OCI-LY7 (cell line): Measurements from ENCODE around the gene PLEKHS1. TPM values are rescaled to one million over a fixed set of nuclear protein-coding genes. Genes with fewer than 3 reads are reported as not detected.

Experiments used
- BruUV-seq: library from RNA; stranded (reverse); fragments of 400-500 nt; replicated peaks from 2 replicates; lab custom pipeline; 2021; lab: Mats Ljungman, UMichigan
- CTCF ChIA-PET: fragments of 300-600 bp; sonication (Branson Sonifier 250); formaldehyde crosslinking; loops from one replicate; lab custom pipeline; 2022; ENCODE audit warnings: antibody characterized with exemption; ENCODE audit not compliant: unreplicated experiment; lab: Charles Lee
- POLR2A ChIA-PET: fragments of 300-600 bp; sonication (Branson Sonifier 250); formaldehyde crosslinking; loops from one replicate; lab custom pipeline; 2022; ENCODE audit warnings: antibody characterized with exemption; lab: Charles Lee
- DNase-seq: peaks from one replicate; pipeline ENCODE4 v3.0.0-alpha.2; 2015; ENCODE audit warnings: low spot score
- H2AFZ ChIP-seq: fragments of 200-600 bp; sonication (generic), shearing (Covaris generic); 2 replicates; pipeline ENCODE4 v1.6.1; 2014; ENCODE audit warnings: mild to moderate bottlenecking, antibody characterized with exemption, low read length, moderate library complexity
- H3K27ac ChIP-seq: fragments of 200-600 bp; sonication (generic); 2 replicates; pipeline ENCODE4 v1.5.1; 2014; ENCODE audit warnings: mixed run types, low read depth, mild to moderate bottlenecking, moderate library complexity, low read length, inconsistent platforms; ENCODE audit not compliant: poor library complexity, severe bottlenecking
- H3K36me3 ChIP-seq: fragments of 200-600 bp; sonication (generic); 2 replicates; pipeline ENCODE4 v1.6.1; 2014; ENCODE audit warnings: mild to moderate bottlenecking, antibody characterized with exemption, low read length, moderate library complexity, mixed read lengths; ENCODE audit not compliant: insufficient read depth
- H3K4me1 ChIP-seq: fragments of 200-600 bp; sonication (generic); 2 replicates; pipeline ENCODE4 v1.5.1; 2014; ENCODE audit warnings: mild to moderate bottlenecking, low read length; ENCODE audit not compliant: insufficient read depth, poor library complexity, severe bottlenecking
- H3K4me2 ChIP-seq: fragments of 200-600 bp; sonication (generic); 2 replicates; pipeline ENCODE4 v1.6.1; 2014; ENCODE audit warnings: mild to moderate bottlenecking, low read length
- H3K4me3 ChIP-seq: fragments of 200-600 bp; sonication (generic); 2 replicates; pipeline ENCODE4 v1.5.1; 2014; ENCODE audit warnings: mild to moderate bottlenecking, low read depth, low read length; ENCODE audit not compliant: poor library complexity, severe bottlenecking
- H3K79me2 ChIP-seq: fragments of 200-600 bp; sonication (generic); 2 replicates; pipeline ENCODE4 v1.6.1; 2016; ENCODE audit warnings: low read depth, mild to moderate bottlenecking, low read length, moderate library complexity, mixed read lengths; ENCODE audit not compliant: insufficient read depth
- H3K9me2 ChIP-seq: fragments of 200-600 bp; sonication (generic); 2 replicates; pipeline ENCODE4 v1.6.1; 2016; ENCODE audit warnings: mild to moderate bottlenecking, low read length, mixed read lengths; ENCODE audit not compliant: insufficient read depth
- H3K9me3 ChIP-seq: fragments of 200-600 bp; sonication (generic); 2 replicates; pipeline ENCODE4 v1.6.1; 2014; ENCODE audit warnings: mild to moderate bottlenecking, mixed run types, low read length, mixed read lengths
- H4K20me1 ChIP-seq: fragments of 200-600 bp; sonication (generic); 2 replicates; pipeline ENCODE4 v1.6.1; 2014; ENCODE audit warnings: mild to moderate bottlenecking, antibody characterized with exemption, low read length, moderate library complexity, mixed read lengths; ENCODE audit not compliant: insufficient read depth
- EZH2phosphoT487 ChIP-seq: fragments of 200-600 bp; sonication (generic); IDR thresholded peaks from 2 replicates; pipeline ENCODE4 v1.6.1; 2018; ENCODE audit warnings: low read depth, borderline replicate concordance, mild to moderate bottlenecking, mixed run types, antibody characterized with exemption, low read length, moderate library complexity, mixed read lengths
- intact Hi-C: fragments of 100-400 bp; cut with micrococcal nuclease; formaldehyde crosslinking; loops from one replicate; pipeline ENCODE4 v1.10.0; 2022; ENCODE audit not compliant: unreplicated experiment
- total RNA-seq, 2 experiments: library from RNA; depleted of rRNA in 1 of 2; stranded (reverse); fragments of >200 nt in 1 of 2; shearing (Covaris generic) in 1 of 2; gene quantifications; 2 replicates each; pipeline ENCODE4 v1.2.3, GENCODE V29; 2014 to 2022
- TF ChIP-seq, protein P1 (sequence below): fragments of 200-600 bp; sonication (generic); conservative IDR thresholded peaks from 2 replicates; pipeline ENCODE4 v1.5.1; 2014; ENCODE audit warnings: mild to moderate bottlenecking, antibody characterized with exemption, low read length, moderate library complexity, mixed read lengths

PLEKHS1 gene
- total RNA-seq, 2 experiments from 2014 or later: not detected

DNA sequence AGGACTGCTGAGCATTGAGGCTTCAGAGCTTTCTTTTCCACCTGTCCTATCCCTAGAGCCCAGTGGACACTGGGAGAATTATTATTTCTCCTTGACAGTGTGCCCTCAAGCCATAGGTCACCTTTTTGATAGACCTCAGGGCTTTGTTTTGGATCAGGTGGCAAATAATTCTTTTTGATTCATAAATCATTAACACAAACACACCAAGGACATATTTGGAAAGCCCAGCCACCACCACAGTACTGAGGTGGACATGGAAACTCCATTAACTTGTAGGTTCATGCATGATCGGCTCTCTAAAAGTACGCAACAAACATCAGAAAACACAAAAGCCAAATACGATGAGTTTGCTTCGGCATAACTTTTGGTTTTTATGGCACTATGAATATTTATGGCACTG lies 17.8 kb upstream of the PLEKHS1 start:
- H3K4me3 ChIP-seq: no peak overlapping the region
- H3K4me2 ChIP-seq: no peak overlapping the region
- DNase-seq: no peak
- CTCF ChIA-PET: no interaction called here
- H3K79me2 ChIP-seq: no peaks in the 10 kb centered on the region
- no peaks in the 10 kb centered on the region for H3K4me1 ChIP-seq
- H2AFZ ChIP-seq: no peak overlapping the region
- no peaks in the 10 kb centered on the region for H3K9me3 ChIP-seq
- no peak overlapping the region for H3K27ac ChIP-seq
- intact Hi-C loops: no loop called here
- no peaks in the 10 kb centered on the region for H3K9me2 ChIP-seq
- POLR2A ChIA-PET: interaction anchor here (0.7 to 1.0 kb wide), 4 partner anchors 34 to 489 kb away, joined by 3 to 4 read pairs (median 3); no protein-coding TSS in a partner anchor
- peaks cover 19% of the 10 kb centered on the region for H3K36me3 ChIP-seq
- H4K20me1 ChIP-seq: no peaks in the 10 kb centered on the region
- no TSS peak for BruUV-seq
- no peak for TF ChIP-seq EZH2phosphoT487
- TF ChIP-seq, protein P1, sequence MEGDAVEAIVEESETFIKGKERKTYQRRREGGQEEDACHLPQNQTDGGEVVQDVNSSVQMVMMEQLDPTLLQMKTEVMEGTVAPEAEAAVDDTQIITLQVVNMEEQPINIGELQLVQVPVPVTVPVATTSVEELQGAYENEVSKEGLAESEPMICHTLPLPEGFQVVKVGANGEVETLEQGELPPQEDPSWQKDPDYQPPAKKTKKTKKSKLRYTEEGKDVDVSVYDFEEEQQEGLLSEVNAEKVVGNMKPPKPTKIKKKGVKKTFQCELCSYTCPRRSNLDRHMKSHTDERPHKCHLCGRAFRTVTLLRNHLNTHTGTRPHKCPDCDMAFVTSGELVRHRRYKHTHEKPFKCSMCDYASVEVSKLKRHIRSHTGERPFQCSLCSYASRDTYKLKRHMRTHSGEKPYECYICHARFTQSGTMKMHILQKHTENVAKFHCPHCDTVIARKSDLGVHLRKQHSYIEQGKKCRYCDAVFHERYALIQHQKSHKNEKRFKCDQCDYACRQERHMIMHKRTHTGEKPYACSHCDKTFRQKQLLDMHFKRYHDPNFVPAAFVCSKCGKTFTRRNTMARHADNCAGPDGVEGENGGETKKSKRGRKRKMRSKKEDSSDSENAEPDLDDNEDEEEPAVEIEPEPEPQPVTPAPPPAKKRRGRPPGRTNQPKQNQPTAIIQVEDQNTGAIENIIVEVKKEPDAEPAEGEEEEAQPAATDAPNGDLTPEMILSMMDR: no peak

DNA sequence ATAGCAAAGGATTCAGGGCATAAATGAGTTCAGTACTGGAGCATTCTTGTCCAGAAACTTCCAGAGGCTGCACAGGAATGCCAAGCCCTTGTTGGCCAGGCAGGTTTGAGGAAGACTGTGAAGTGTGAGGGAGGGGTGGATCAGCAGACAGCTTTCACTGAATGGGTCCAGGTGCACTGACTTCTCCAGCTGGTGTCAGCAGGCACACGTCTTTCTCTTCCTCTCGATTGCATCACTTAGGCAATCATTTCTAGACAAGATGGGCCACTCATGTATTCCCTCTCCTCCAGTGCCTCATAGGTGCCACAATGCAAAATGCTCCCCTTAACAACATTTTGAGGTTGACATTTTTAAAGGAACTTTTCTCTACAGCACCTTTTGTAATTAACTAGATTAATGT lies 15.6 kb upstream of the PLEKHS1 start:
- Histone ChIP-seq H3K4me2 (no peak overlapping the region), H3K36me3 (no peaks in the 10 kb centered on the region), H3K4me3 (no peak overlapping the region), H3K9me3 (no peaks in the 10 kb centered on the region), H3K4me1 (no peaks in the 10 kb centered on the region), H2AFZ (no peak overlapping the region), H3K27ac (no peak overlapping the region), H3K79me2 (no peaks in the 10 kb centered on the region), H3K9me2 (no peaks in the 10 kb centered on the region), H4K20me1 (no peaks in the 10 kb centered on the region)
- DNase-seq: peak; percentile 19
- ChIA-PET CTCF (interaction anchor here (0.6 kb wide), 1 partner anchor 125 kb away, joined by 3 read pairs; no protein-coding TSS in a partner anchor), POLR2A (no interaction called here)
- no TSS peak for BruUV-seq
- intact Hi-C loops: no loop called here
- TF ChIP-seq, protein P1: 0 out of 2 replicates have a peak, but pooled peaks have one; percentile 13
- no peak for TF ChIP-seq EZH2phosphoT487

DNA sequence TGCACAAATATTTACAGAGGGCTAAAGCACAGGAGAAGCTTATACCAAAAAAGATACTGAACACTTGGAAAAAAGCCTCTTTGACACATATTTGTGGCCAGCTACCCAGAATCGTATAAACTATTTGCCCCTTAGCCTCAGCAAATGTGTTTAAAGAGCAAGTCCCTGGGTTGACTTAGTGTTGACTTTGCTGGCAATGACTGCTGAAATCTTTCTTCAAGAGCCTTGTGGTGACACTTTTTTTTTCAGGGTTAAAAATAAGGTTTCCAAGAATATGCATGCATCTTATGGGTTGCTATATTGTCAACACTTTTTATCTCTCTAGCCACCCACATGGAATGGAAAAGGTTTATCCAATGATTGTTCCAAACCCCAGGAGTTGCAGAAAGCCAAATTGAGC lies 14.9 kb upstream of the PLEKHS1 start:
- ChIA-PET POLR2A (interaction anchor here (0.5 kb wide), 1 partner anchor 86 kb away, joined by 3 read pairs; no protein-coding TSS in a partner anchor), CTCF (no interaction called here)
- Histone ChIP-seq H3K4me2 (no peak overlapping the region), H3K4me3 (no peak overlapping the region), H4K20me1 (no peaks in the 10 kb centered on the region), H3K9me2 (no peaks in the 10 kb centered on the region), H3K79me2 (no peaks in the 10 kb centered on the region), H3K4me1 (no peaks in the 10 kb centered on the region), H3K36me3 (no peaks in the 10 kb centered on the region), H3K27ac (no peak overlapping the region), H2AFZ (no peak overlapping the region), H3K9me3 (no peaks in the 10 kb centered on the region)
- DNase-seq: no peak
- intact Hi-C loops: no loop called here
- TF ChIP-seq, protein P1: no peak
- TF ChIP-seq EZH2phosphoT487: no peak
- no TSS peak for BruUV-seq
